Measurements from ENCODE around the gene GPN1.

DNA sequence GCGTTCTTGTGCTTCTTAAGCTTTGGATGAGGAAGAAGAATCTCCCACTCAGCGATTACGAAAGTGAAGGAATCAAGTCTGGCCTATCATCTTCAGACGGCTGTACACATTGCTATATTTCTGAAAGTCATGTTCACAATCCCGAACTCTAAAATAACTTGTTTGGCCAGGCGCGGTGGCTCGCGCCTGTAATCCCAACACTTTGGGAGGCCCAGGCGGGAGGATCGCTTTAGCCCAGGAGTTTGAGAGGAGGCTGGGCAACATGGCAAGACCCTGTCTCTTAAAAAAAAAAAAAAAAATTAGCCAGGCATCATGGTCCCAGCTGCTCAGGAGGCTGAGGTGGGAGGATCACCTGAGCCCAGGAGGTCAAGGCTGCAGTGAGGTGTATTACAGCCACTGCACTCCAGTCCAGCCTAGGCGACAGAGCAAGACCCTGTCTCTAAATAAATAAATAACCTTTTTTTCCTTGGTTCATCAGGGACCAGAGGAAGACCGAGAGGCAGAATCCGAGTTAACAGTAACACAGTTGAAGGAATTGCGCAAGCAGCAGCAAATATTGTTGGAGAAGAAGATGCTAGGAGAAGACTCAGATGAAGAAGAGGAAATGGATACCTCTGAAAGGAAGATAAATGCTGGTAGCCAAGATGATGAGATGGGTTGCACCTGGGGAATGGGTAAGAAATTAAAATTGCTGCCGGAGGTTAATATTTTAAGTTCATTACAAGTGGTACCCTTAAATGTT, 35.9 kb downstream of the GPN1 start:
- TF ChIP-seq, protein P1, sequence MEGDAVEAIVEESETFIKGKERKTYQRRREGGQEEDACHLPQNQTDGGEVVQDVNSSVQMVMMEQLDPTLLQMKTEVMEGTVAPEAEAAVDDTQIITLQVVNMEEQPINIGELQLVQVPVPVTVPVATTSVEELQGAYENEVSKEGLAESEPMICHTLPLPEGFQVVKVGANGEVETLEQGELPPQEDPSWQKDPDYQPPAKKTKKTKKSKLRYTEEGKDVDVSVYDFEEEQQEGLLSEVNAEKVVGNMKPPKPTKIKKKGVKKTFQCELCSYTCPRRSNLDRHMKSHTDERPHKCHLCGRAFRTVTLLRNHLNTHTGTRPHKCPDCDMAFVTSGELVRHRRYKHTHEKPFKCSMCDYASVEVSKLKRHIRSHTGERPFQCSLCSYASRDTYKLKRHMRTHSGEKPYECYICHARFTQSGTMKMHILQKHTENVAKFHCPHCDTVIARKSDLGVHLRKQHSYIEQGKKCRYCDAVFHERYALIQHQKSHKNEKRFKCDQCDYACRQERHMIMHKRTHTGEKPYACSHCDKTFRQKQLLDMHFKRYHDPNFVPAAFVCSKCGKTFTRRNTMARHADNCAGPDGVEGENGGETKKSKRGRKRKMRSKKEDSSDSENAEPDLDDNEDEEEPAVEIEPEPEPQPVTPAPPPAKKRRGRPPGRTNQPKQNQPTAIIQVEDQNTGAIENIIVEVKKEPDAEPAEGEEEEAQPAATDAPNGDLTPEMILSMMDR (IDR thresholded peaks at IDR 0.05 in 8 of 11, conservative IDR thresholded peaks at IDR 0.05 in 3 of 11), result no peak
- TF ChIP-seq POLR2A (IDR thresholded peaks at IDR 0.05) (no peak), POLR2AphosphoS5 (IDR thresholded peaks at IDR 0.05) (no peak)

Measured in spleen (tissue), 7 donors.